H9 (cell line): ENCODE results near the gene ANKFY1. TPM values are rescaled to one million over a fixed set of nuclear protein-coding genes. Genes with fewer than 3 reads are reported as not detected.

Experiments used
- DNase-seq: peaks from one replicate; pipeline ENCODE4 v3.0.0-alpha.2; 2017
- H2AFZ ChIP-seq: one replicate; pipeline ENCODE4 v1.6.1; 2013; ENCODE audit warnings: mild to moderate bottlenecking, low read length, control low read depth, moderate library complexity
- H2AK5ac ChIP-seq: 2 replicates; pipeline ENCODE4 v1.6.1; 2013; ENCODE audit warnings: low read length, control low read depth, mixed read lengths; ENCODE audit not compliant: insufficient read length
- H2BK120ac ChIP-seq: one replicate; pipeline ENCODE4 v1.6.1; 2013; ENCODE audit warnings: low read depth, mild to moderate bottlenecking, low read length, control low read depth, inconsistent platforms; ENCODE audit not compliant: poor library complexity, severe bottlenecking
- H2BK12ac ChIP-seq: 2 replicates; pipeline ENCODE4 v1.6.1; 2013; ENCODE audit warnings: low read length, control low read depth, mixed read lengths, low read depth; ENCODE audit not compliant: insufficient read length
- H2BK15ac ChIP-seq: 2 replicates; pipeline ENCODE4 v1.6.1; 2013; ENCODE audit warnings: low read depth, low read length, control low read depth
- H2BK20ac ChIP-seq: one replicate; pipeline ENCODE4 v1.6.1; 2013; ENCODE audit warnings: low read depth, mild to moderate bottlenecking, low read length, control low read depth, inconsistent platforms; ENCODE audit not compliant: poor library complexity, severe bottlenecking
- H2BK5ac ChIP-seq: 2 replicates; pipeline ENCODE4 v1.6.1; 2013; ENCODE audit warnings: low read length, control low read depth, mixed read lengths; ENCODE audit not compliant: insufficient read length
- H3K14ac ChIP-seq: 2 replicates; pipeline ENCODE4 v1.6.1; 2013; ENCODE audit warnings: low read length, control low read depth; ENCODE audit not compliant: insufficient read depth
- H3K18ac ChIP-seq: 2 replicates; pipeline ENCODE4 v1.6.1; 2013; ENCODE audit warnings: low read depth, mild to moderate bottlenecking, mixed read lengths, low read length, control low read depth; ENCODE audit not compliant: insufficient read length
- H3K23ac ChIP-seq: 2 replicates; pipeline ENCODE4 v1.6.1; 2013; ENCODE audit warnings: low read length, control low read depth, mixed read lengths, low read depth; ENCODE audit not compliant: insufficient read length
- H3K23me2 ChIP-seq: 2 replicates; pipeline ENCODE4 v1.6.1; 2013; ENCODE audit warnings: low read depth, mild to moderate bottlenecking, mixed read lengths, low read length, control low read depth; ENCODE audit not compliant: insufficient read length, poor library complexity, severe bottlenecking
- H3K27ac ChIP-seq: 2 replicates; pipeline ENCODE4 v1.5.1; 2013; ENCODE audit warnings: low read length, control low read depth, mixed read lengths, low read depth; ENCODE audit not compliant: insufficient read length
- H3K27me3 ChIP-seq: 2 replicates; pipeline ENCODE4 v1.6.1; 2013; ENCODE audit warnings: low read length, control low read depth, inconsistent platforms; ENCODE audit not compliant: insufficient read depth
- H3K4ac ChIP-seq: 2 replicates; pipeline ENCODE4 v1.6.1; 2013; ENCODE audit warnings: low read depth, mild to moderate bottlenecking, control low read depth, inconsistent platforms, low read length, moderate library complexity
- H3K4me1 ChIP-seq: 2 replicates; pipeline ENCODE4 v1.6.1; 2013; ENCODE audit warnings: low read length, control low read depth, inconsistent platforms; ENCODE audit not compliant: insufficient read depth
- H3K4me2 ChIP-seq: 2 replicates; pipeline ENCODE4 v1.6.1; 2013; ENCODE audit warnings: low read length, control low read depth, mixed read lengths; ENCODE audit not compliant: insufficient read length, insufficient read depth
- H3K56ac ChIP-seq: 2 replicates; pipeline ENCODE4 v1.6.1; 2013; ENCODE audit warnings: low read depth, mild to moderate bottlenecking, mixed read lengths, low read length, control low read depth; ENCODE audit not compliant: insufficient read length
- H3K79me1 ChIP-seq: 2 replicates; pipeline ENCODE4 v1.6.1; 2013; ENCODE audit warnings: low read depth, mild to moderate bottlenecking, moderate library complexity, low read length, control low read depth, inconsistent platforms; ENCODE audit not compliant: insufficient read depth, poor library complexity, severe bottlenecking
- H3K79me2 ChIP-seq: 2 replicates; pipeline ENCODE4 v1.6.1; 2013; ENCODE audit warnings: low read length, control low read depth, inconsistent platforms; ENCODE audit not compliant: insufficient read depth
- H3K9ac ChIP-seq: 2 replicates; pipeline ENCODE4 v1.6.1; 2013; ENCODE audit warnings: low read length, control low read depth, mixed read lengths; ENCODE audit not compliant: insufficient read length; ENCODE audit errors: extremely low read depth
- H3K9me3 ChIP-seq: one replicate; pipeline ENCODE4 v1.6.1; 2013; ENCODE audit warnings: low read depth, low read length, inconsistent platforms; ENCODE audit not compliant: control insufficient read depth
- H3T11ph ChIP-seq: one replicate; pipeline ENCODE4 v1.6.1; 2013; ENCODE audit warnings: mild to moderate bottlenecking, low read length, control low read depth, inconsistent platforms
- H4K20me1 ChIP-seq: one replicate; pipeline ENCODE4 v1.6.1; 2013; ENCODE audit not compliant: control insufficient read depth, insufficient read length, insufficient read depth
- H4K5ac ChIP-seq: 2 replicates; pipeline ENCODE4 v1.6.1; 2013; ENCODE audit warnings: low read depth, mild to moderate bottlenecking, mixed read lengths, low read length, control low read depth; ENCODE audit not compliant: insufficient read length
- H4K8ac ChIP-seq: replicated peaks from 2 replicates; pipeline ENCODE4 v1.6.1; 2013; ENCODE audit warnings: low read length, control low read depth, mixed read lengths, low read depth; ENCODE audit not compliant: insufficient read length
- H4K91ac ChIP-seq: 2 replicates; pipeline ENCODE4 v1.6.1; 2013; ENCODE audit warnings: low read depth, mild to moderate bottlenecking, moderate library complexity, mixed read lengths, low read length, control low read depth; ENCODE audit not compliant: insufficient read length
- H3K27ac Mint-ChIP-seq, 3 experiments: 2 replicates in 2 of 3; 3 replicates in 1 of 3; pipeline ENCODE4 v1.8.0; 2020 to 2021; ENCODE audit warnings: mixed read lengths in 3 of 3, mild to moderate bottlenecking in 1 of 3, moderate library complexity in 1 of 3
- H3K27me3 Mint-ChIP-seq: 2 replicates; pipeline ENCODE4 v1.8.0; 2021; ENCODE audit warnings: low read depth, mild to moderate bottlenecking, moderate library complexity, mixed read lengths
- H3K36me3 Mint-ChIP-seq, 3 experiments: 2 replicates in 2 of 3; 3 replicates in 1 of 3; pipeline ENCODE4 v1.8.0; 2020 to 2021; ENCODE audit warnings: low read depth in 3 of 3, mixed read lengths in 3 of 3; ENCODE audit not compliant: insufficient read depth in 1 of 3
- H3K4me1 Mint-ChIP-seq, 2 experiments: 2 replicates each; pipeline ENCODE4 v1.8.0; 2020; ENCODE audit warnings: mixed read lengths in 2 of 2
- H3K4me3 Mint-ChIP-seq, 2 experiments: 2 replicates in 1 of 2; 3 replicates in 1 of 2; pipeline ENCODE4 v1.8.0; 2020 to 2021; ENCODE audit warnings: mild to moderate bottlenecking in 2 of 2, mixed read lengths in 2 of 2, moderate library complexity in 1 of 2
- H3K9me3 Mint-ChIP-seq, 2 experiments: 2 replicates in 1 of 2; 3 replicates in 1 of 2; pipeline ENCODE4 v1.8.0; 2020; ENCODE audit warnings: mild to moderate bottlenecking in 2 of 2, mixed read lengths in 2 of 2, moderate library complexity in 1 of 2
- CTCF ChIP-seq: fragments of 200-600 bp; sonication (generic); conservative IDR thresholded peaks from 3 replicates; pipeline ENCODE4 v1.8.0; 2021; ENCODE audit warnings: antibody characterized with exemption, mild to moderate bottlenecking
- WGBS: extraction: QIAGEN DNeasy Blood & Tissue Kit; methylation state at CpG from one replicate; pipeline ENCODE4 v1.1.7; 2013; ENCODE audit warnings: missing lambda C conversion rate, low lambda C conversion rate, mixed read lengths; ENCODE audit not compliant: insufficient read length; ENCODE audit errors: extremely low coverage; 5-methylcytosine and 5-hydroxymethylcytosine counted together
- total RNA-seq: library from RNA; stranded (reverse); gene quantifications from 2 replicates; pipeline ENCODE4 v1.2.1, GENCODE V29; 2021

Gene ANKFY1
- total RNA-seq, 1 experiment from 2014 or later: 51.9 TPM

DNA sequence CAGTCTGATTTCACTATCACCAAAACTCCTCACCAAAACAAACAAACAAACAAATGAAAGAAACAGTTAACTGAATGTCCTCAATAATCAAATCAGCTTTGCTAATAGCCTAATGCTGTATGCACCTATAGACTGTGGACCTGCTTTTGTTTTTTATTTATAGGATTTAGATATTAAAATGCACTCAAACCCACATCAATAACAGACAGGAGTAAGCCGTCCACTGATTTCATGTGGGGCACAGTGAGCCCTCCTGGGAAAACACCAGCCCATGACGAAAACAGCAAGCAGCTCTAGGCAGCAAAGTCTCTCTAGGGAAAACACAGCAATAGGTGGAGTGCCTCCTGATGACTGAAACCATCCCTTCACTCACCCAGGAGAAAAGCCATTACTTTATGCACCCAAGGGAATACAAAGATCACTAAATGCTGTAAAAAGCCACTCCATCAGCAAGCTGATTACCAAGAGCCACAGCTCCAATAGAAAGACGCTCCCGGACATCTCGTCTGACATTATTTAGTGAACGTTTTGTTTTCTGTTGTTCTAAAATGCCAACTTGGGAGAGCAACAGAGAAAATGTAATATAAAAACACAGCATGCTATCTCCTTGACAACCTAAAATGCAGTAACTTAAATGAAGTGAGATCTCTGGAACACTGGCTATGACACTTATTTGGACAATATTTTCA, 47.8 kb downstream of the ANKFY1 start:
- no peak overlapping the region for H3K4me3 Mint-ChIP-seq
- H3K27ac ChIP-seq: no peak overlapping the region

More for the DNA sequence above, 47.8 kb downstream of the ANKFY1 start:
- Histone ChIP-seq H3K9me3 (no peaks in the 10 kb centered on the region), H4K8ac (no peak overlapping the region), H3T11ph (no peak overlapping the region), H3K56ac (no peak overlapping the region), H3K27me3 (no peaks in the 10 kb centered on the region), H3K18ac (no peak overlapping the region), H2BK120ac (no peak overlapping the region), H3K4me2 (no peak overlapping the region), H2BK12ac (no peak overlapping the region), H3K9ac (no peak overlapping the region), H3K4ac (no peak overlapping the region), H2BK20ac (no peak overlapping the region), H2AFZ (no peak overlapping the region), H4K5ac (no peak overlapping the region), H2BK15ac (no peak overlapping the region), H2BK5ac (no peak overlapping the region), H4K20me1 (no peaks in the 10 kb centered on the region), H3K14ac (no peak overlapping the region), H2AK5ac (no peak overlapping the region), H3K79me2 (no peaks in the 10 kb centered on the region; the same call in 1 of the 2 replicates), H4K91ac (no peak overlapping the region), H3K79me1 (peaks cover 5% of the 10 kb centered on the region), H3K4me1 (no peaks in the 10 kb centered on the region), H3K23ac (no peak overlapping the region), H3K23me2 (no peaks in the 10 kb centered on the region)
- Mint-ChIP-seq H3K27me3 (no peaks in the 10 kb centered on the region), H3K4me1 (peaks cover 7 to 17% of the 10 kb centered on the region in 2 experiments), H3K9me3 (no peaks in the 10 kb centered on the region), H3K36me3 (peaks cover 7 to 24% (median 21%) of the 10 kb centered on the region in 3 experiments; a peak in 6 of 7 replicates), H3K27ac (peak overlapping the region in 1 of 3 experiments; percentile 57; a peak in 3 of 7 replicates)
- TF ChIP-seq CTCF: no peak
- WGBS: no CpG with 5 or more reads among the region's 6 CpGs
- DNase-seq: no peak
